ENCODE measurements around the gene FADS6.

FADS6 gene

GRCh38 chr17:74936470-74936799, 43.0 kb upstream of the FADS6 start:
- DNase-seq (ENCODE audit: low read depth): no peak
- no peak for TF ChIP-seq CTCF (IDR thresholded peaks at IDR 0.05; ENCODE audit: low read length, missing control alignments)
- no peak overlapping the region for H3K4me3 ChIP-seq (replicated peaks; ENCODE audit: low read depth, low read length)

DNA sequence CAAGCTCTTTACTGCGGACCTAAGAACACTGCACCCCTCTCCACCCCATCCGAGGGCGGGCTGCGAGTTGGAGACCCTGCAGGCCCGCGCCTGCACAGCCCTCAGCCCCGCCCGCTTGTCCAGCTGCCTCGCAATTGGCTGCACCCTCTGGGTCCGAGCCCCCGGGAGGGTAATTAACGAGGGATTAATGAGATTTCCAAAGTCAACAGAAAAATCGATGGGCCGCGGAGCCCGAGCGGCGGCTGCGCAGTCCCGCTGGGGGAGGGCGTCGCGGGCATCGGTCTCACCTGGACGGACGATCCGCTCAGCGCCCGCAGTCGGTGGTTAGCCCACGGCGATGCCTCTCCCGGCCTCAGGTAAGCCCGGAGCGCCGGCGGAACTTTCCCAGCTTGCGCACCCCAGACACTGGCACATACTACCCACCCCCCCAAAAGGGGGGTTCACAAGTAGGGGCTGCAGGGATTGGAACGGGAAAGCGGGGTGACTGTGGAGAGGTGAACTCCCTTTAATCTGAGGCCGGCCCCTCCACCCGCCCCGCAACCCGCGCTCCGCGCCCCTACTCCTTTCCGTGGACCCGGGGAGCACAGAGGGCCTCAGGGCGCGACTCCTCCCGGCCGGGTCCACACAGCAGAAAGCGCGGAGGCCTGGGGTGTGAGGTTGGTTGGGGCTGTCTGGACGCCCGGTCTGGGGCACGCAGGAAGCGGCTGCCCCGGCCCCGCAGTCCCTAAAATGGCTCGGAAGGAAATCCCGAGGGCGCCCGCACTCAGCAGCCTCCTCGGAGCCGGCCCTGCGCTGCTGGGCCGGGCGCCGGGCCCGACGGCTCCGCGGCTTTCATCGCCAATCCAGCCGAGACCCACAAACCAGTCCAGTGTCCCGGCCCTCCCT, 42.4 kb upstream of the FADS6 start, which contains the start of gene OTOP3:
Gene OTOP3, plus strand, starts transcription at position 314 of the 885 bp plus-strand sequence. Its CDS starts 24 bp downstream, at position 338.
- no peak for DNase-seq (ENCODE audit: low read depth)
- no peak within 1 kb of the TSS for H3K4me3 ChIP-seq (replicated peaks; ENCODE audit: low read depth, low read length)

GRCh38 chr17:74935048-74935447, 41.6 kb upstream of the FADS6 start:
- DNase-seq (ENCODE audit: low read depth): no peak
- H3K4me3 ChIP-seq (replicated peaks; ENCODE audit: low read depth, low read length): no peak overlapping the region
- TF ChIP-seq CTCF (IDR thresholded peaks at IDR 0.05; ENCODE audit: low read length, missing control alignments): no peak

More for the DNA sequence above, 42.4 kb upstream of the FADS6 start, which contains the start of gene OTOP3:
- no peak for TF ChIP-seq CTCF (IDR thresholded peaks at IDR 0.05; ENCODE audit: low read length, missing control alignments)

DNA sequence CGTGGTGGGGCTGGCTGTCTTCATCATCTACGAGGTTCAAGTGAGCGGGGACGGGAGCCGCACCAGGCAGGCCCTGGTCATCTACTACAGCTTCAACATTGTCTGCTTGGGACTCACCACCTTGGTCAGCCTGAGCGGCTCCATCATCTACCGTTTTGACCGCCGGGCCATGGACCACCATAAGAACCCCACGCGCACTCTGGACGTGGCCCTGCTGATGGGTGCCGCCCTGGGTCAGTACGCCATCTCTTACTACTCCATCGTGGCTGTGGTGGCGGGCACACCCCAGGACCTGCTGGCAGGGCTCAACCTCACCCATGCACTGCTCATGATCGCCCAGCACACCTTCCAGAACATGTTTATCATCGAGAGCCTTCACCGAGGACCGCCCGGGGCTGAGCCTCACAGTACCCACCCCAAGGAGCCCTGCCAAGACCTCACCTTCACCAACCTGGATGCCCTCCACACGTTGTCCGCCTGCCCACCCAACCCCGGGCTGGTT, 37.2 kb upstream of the FADS6 start:
- no peak for TF ChIP-seq CTCF (IDR thresholded peaks at IDR 0.05; ENCODE audit: low read length, missing control alignments)
- DNase-seq (ENCODE audit: low read depth): no peak
- H3K4me3 ChIP-seq (replicated peaks; ENCODE audit: low read depth, low read length): no peak overlapping the region

DNA sequence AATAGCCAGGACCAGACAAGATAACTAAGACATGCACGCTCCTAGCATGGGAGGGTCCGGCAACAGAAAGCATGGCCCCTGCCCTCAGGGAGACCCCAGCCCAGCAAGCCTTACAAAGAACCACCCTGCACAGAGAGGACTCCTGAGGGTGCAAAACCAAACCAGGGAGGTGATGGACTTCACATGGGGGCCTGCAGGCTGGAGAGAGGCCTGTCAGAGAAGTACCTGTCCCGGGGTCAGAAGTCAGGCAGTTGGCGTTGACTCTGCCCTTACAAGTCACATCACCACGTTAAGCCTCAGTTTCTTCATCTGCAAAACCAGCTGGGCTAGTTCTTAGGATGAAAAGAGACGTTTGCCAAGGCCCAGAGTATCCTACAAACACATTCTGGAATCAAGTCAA, 35.4 kb upstream of the FADS6 start:
- H3K4me3 ChIP-seq (replicated peaks; ENCODE audit: low read depth, low read length): no peak overlapping the region
- no peak for TF ChIP-seq CTCF (IDR thresholded peaks at IDR 0.05; ENCODE audit: low read length, missing control alignments)
- DNase-seq (ENCODE audit: low read depth): no peak

GRCh38 chr17:74925242-74925641, 31.8 kb upstream of the FADS6 start:
- DNase-seq (ENCODE audit: low read depth): no peak
- no peak overlapping the region for H3K4me3 ChIP-seq (replicated peaks; ENCODE audit: low read depth, low read length)
- TF ChIP-seq CTCF (IDR thresholded peaks at IDR 0.05; ENCODE audit: low read length, missing control alignments): no peak

Measured in fibroblast of pulmonary artery (primary cell).